ENCODE results near the gene SEMA5B.

The SEMA5B gene

DNA sequence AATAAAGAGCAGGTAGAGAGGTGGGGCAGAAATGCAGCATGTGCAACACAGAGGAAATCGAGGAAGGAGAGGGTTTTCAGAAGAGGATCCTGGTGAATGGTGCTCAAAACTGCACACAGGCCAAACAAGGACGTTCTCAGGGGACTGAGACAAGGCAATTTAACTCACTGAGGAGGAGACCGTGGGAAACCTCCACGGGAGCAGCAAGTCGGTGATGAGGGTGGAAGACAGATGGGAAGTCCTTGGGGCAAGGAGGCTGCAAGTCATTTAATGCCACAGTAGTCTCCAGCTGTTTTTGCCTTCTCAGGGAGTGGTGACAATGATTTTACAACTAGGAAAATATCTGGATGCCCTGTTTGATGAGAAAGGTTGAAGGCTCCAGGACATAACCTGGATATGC lies 27.8 kb upstream of the SEMA5B start:
- H2BK15ac ChIP-seq (ENCODE audit: low read length) = no peak overlapping the region
- no peak overlapping the region for H3K14ac ChIP-seq (ENCODE audit: low read length)
- H3K36me3 ChIP-seq (replicated peaks in 1 of 2; ENCODE audit: control insufficient read depth in 2 of 2, insufficient read depth in 2 of 2, low read length in 2 of 2) = no peaks in the 10 kb centered on the region
- H2AK5ac ChIP-seq (ENCODE audit: low read depth, low read length) = no peak overlapping the region
- H2BK120ac ChIP-seq (ENCODE audit: low read depth, low read length) = no peak overlapping the region
- no peak overlapping the region for H2AFZ ChIP-seq (ENCODE audit: low read length)
- no peak overlapping the region for H3K18ac ChIP-seq (ENCODE audit: low read length)
- no peak overlapping the region for H3K23ac ChIP-seq (ENCODE audit: low read depth, low read length, poor library complexity)
- no peaks in the 10 kb centered on the region for H3K79me1 ChIP-seq (ENCODE audit: low read depth, low read length)
- no peak overlapping the region for H3K9ac ChIP-seq (ENCODE audit: low read depth, low read length, poor library complexity)
- H3K4me1 ChIP-seq (ENCODE audit: control insufficient read depth in 2 of 2, insufficient read depth in 1 of 2, low read depth in 1 of 2, low read length in 2 of 2) = peaks cover 1 to 2% of the 10 kb centered on the region in 2 donors
- no peak overlapping the region for H3K4me2 ChIP-seq (ENCODE audit: insufficient read depth, low read length, poor library complexity, severe bottlenecking)
- H3K27me3 ChIP-seq (ENCODE audit: control insufficient read depth in 3 of 3, insufficient read depth in 3 of 3, low read depth in 1 of 3, low read length in 3 of 3) = peaks cover 0 to 3% (median 0%) of the 10 kb centered on the region in 3 experiments
- H4K91ac ChIP-seq (ENCODE audit: low read depth, low read length, poor library complexity) = no peak overlapping the region
- no CpG with 5 or more reads among the region's 5 CpGs for WGBS, 2 donors (ENCODE audit: extremely low coverage in 2 of 2, insufficient read length in 2 of 2, insufficient replicate concordance in 1 of 2)
- H3K27ac ChIP-seq (replicated peaks; ENCODE audit: low read length) = no peak overlapping the region
- H3K9me3 ChIP-seq (replicated peaks in 1 of 2; ENCODE audit: control insufficient read depth in 2 of 2, insufficient read depth in 1 of 2, low read depth in 1 of 2, low read length in 2 of 2) = no peaks in the 10 kb centered on the region
- no peak overlapping the region for H3K4ac ChIP-seq (ENCODE audit: low read length)
- H2BK12ac ChIP-seq (ENCODE audit: low read length) = no peak overlapping the region
- DNase-seq (ENCODE audit: low spot score) = no peak
- no peak overlapping the region for H4K8ac ChIP-seq (ENCODE audit: low read depth, low read length)
- H2BK5ac ChIP-seq (ENCODE audit: low read length) = no peak overlapping the region
- no peak overlapping the region for H3K4me3 ChIP-seq (ENCODE audit: low read length in 2 of 2)

DNA sequence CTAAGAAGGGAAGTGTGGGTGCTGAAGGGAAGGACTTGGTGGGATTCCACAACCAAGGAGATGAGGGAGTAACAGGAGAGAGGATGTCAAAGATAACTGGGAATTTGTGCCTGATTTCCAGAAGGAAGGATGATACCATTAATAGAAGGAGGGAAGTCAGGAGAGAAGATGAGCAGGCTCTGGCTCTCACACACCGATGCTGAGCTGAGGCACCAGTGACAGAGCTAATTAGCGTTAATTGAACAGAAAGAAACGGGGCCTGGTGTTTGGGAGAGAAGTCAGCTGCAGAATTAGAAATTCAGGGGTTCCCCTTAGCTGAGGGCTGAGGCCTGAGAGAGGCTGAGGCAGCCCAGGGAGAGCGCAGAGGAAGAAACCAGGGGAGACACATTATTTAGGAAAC lies 27.4 kb upstream of the SEMA5B start:
- no peak overlapping the region for H2BK15ac ChIP-seq (ENCODE audit: low read length)
- H3K27ac ChIP-seq (replicated peaks; ENCODE audit: low read length) = no peak overlapping the region
- no peak overlapping the region for H3K4me3 ChIP-seq (ENCODE audit: low read length in 2 of 2)
- H2AK5ac ChIP-seq (ENCODE audit: low read depth, low read length) = no peak overlapping the region
- no peaks in the 10 kb centered on the region for H3K79me1 ChIP-seq (ENCODE audit: low read depth, low read length)
- H2AFZ ChIP-seq (ENCODE audit: low read length) = peak overlapping the region; percentile 59
- H3K4ac ChIP-seq (ENCODE audit: low read length) = no peak overlapping the region
- no peak for DNase-seq (ENCODE audit: low spot score)
- peaks cover 0 to 3% (median 0%) of the 10 kb centered on the region in 3 experiments for H3K27me3 ChIP-seq (ENCODE audit: control insufficient read depth in 3 of 3, insufficient read depth in 3 of 3, low read depth in 1 of 3, low read length in 3 of 3)
- no peak overlapping the region for H3K18ac ChIP-seq (ENCODE audit: low read length)
- no peak overlapping the region for H2BK12ac ChIP-seq (ENCODE audit: low read length)
- no CpG with 5 or more reads among the region's 4 CpGs for WGBS, 2 donors (ENCODE audit: extremely low coverage in 2 of 2, insufficient read length in 2 of 2, insufficient replicate concordance in 1 of 2)
- H2BK5ac ChIP-seq (ENCODE audit: low read length) = no peak overlapping the region
- H3K4me2 ChIP-seq (ENCODE audit: insufficient read depth, low read length, poor library complexity, severe bottlenecking) = no peak overlapping the region
- no peak overlapping the region for H4K91ac ChIP-seq (ENCODE audit: low read depth, low read length, poor library complexity)
- no peaks in the 10 kb centered on the region for H3K36me3 ChIP-seq (replicated peaks in 1 of 2; ENCODE audit: control insufficient read depth in 2 of 2, insufficient read depth in 2 of 2, low read length in 2 of 2)
- H3K4me1 ChIP-seq (ENCODE audit: control insufficient read depth in 2 of 2, insufficient read depth in 1 of 2, low read depth in 1 of 2, low read length in 2 of 2) = peaks cover 2% of the 10 kb centered on the region in 2 donors
- no peak overlapping the region for H3K14ac ChIP-seq (ENCODE audit: low read length)
- no peak overlapping the region for H4K8ac ChIP-seq (ENCODE audit: low read depth, low read length)
- no peak overlapping the region for H2BK120ac ChIP-seq (ENCODE audit: low read depth, low read length)
- H3K9me3 ChIP-seq (replicated peaks in 1 of 2; ENCODE audit: control insufficient read depth in 2 of 2, insufficient read depth in 1 of 2, low read depth in 1 of 2, low read length in 2 of 2) = no peaks in the 10 kb centered on the region
- no peak overlapping the region for H3K9ac ChIP-seq (ENCODE audit: low read depth, low read length, poor library complexity)
- H3K23ac ChIP-seq (ENCODE audit: low read depth, low read length, poor library complexity) = no peak overlapping the region

DNA sequence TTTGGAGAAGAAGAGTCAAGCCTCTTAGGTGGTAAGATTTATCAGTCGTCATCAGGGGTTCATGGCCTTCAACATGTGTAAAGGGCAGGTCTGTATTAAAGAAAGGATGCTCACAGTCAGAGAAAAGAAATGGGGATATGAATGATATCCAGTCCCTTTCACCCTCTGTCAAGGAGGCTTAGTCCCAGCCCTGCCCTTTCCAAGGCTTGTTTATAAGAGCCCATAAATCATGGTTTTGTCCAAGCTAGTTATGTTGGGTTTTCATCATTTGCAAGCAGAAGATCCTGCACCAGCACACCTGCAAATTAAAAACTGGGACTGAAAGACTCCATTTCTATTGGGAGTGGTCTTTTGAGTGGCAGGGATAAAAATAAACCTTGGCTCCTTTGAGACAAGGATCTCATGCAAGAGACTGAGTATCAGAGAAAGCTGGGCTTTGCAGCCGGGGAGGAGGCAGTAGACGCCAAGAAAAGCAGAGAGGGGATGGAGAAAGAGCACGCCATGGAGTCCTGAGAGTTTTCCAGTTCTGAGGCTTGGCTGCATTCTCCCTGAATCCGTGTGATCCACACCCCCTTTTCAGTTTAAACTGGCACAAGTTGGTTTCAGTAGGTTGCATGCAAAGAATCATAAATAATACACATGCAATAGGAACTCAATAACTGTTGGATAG lies 26.7 kb upstream of the SEMA5B start:
- no peak for DNase-seq (ENCODE audit: low spot score)
- Histone ChIP-seq H3K4me1 (ENCODE audit: control insufficient read depth in 2 of 2, insufficient read depth in 1 of 2, low read depth in 1 of 2, low read length in 2 of 2) (peaks cover 2% of the 10 kb centered on the region in 2 donors), H3K18ac (ENCODE audit: low read length) (no peak overlapping the region), H2BK5ac (ENCODE audit: low read length) (no peak overlapping the region), H3K14ac (ENCODE audit: low read length) (no peak overlapping the region), H3K23ac (ENCODE audit: low read depth, low read length, poor library complexity) (no peak overlapping the region), H3K36me3 (replicated peaks in 1 of 2; ENCODE audit: control insufficient read depth in 2 of 2, insufficient read depth in 2 of 2, low read length in 2 of 2) (no peaks in the 10 kb centered on the region), H2BK12ac (ENCODE audit: low read length) (no peak overlapping the region), H4K91ac (ENCODE audit: low read depth, low read length, poor library complexity) (no peak overlapping the region), H2BK15ac (ENCODE audit: low read length) (no peak overlapping the region), H3K4me2 (ENCODE audit: insufficient read depth, low read length, poor library complexity, severe bottlenecking) (no peak overlapping the region), H3K79me1 (ENCODE audit: low read depth, low read length) (no peaks in the 10 kb centered on the region), H2AFZ (ENCODE audit: low read length) (peak overlapping the region; percentile 59), H3K4ac (ENCODE audit: low read length) (no peak overlapping the region), H2AK5ac (ENCODE audit: low read depth, low read length) (no peak overlapping the region), H3K9ac (ENCODE audit: low read depth, low read length, poor library complexity) (no peak overlapping the region), H2BK120ac (ENCODE audit: low read depth, low read length) (no peak overlapping the region), H3K27ac (replicated peaks; ENCODE audit: low read length) (no peak overlapping the region), H4K8ac (ENCODE audit: low read depth, low read length) (no peak overlapping the region), H3K9me3 (replicated peaks in 1 of 2; ENCODE audit: control insufficient read depth in 2 of 2, insufficient read depth in 1 of 2, low read depth in 1 of 2, low read length in 2 of 2) (no peaks in the 10 kb centered on the region), H3K4me3 (ENCODE audit: low read length in 2 of 2) (no peak overlapping the region), H3K27me3 (ENCODE audit: control insufficient read depth in 3 of 3, insufficient read depth in 3 of 3, low read depth in 1 of 3, low read length in 3 of 3) (peaks cover 0 to 3% (median 0%) of the 10 kb centered on the region in 3 experiments)
- WGBS, 2 donors (ENCODE audit: extremely low coverage in 2 of 2, insufficient read length in 2 of 2, insufficient replicate concordance in 1 of 2) = no CpG with 5 or more reads among the region's 5 CpGs

DNA sequence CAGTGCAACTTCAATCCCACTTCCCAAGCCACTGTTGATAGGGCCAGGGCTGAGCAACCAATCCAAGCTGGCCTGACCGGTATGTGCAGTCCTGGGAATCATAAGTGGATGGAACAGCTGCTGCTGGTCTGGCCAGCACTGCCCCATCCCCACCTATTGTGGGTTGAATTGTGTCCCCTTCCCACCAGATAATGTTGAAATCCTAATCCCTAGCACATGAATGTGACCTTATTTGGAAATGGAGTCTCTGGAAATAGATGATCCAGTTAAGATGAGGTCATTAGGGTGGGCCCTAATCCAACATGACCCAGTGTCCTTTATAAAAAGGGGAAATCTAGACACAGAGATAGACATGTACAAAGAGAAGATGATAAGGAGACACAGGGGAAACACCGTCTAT lies 25.5 kb upstream of the SEMA5B start:
- no peak for DNase-seq (ENCODE audit: low spot score)
- no peak overlapping the region for H3K23ac ChIP-seq (ENCODE audit: low read depth, low read length, poor library complexity)
- no peak overlapping the region for H2AFZ ChIP-seq (ENCODE audit: low read length)
- no CpG with 5 or more reads among the region's 2 CpGs for WGBS, 2 donors (ENCODE audit: extremely low coverage in 2 of 2, insufficient read length in 2 of 2, insufficient replicate concordance in 1 of 2)
- H4K91ac ChIP-seq (ENCODE audit: low read depth, low read length, poor library complexity) = no peak overlapping the region
- H3K4me1 ChIP-seq (ENCODE audit: control insufficient read depth in 2 of 2, insufficient read depth in 1 of 2, low read depth in 1 of 2, low read length in 2 of 2) = peaks cover 2% of the 10 kb centered on the region in 2 donors
- no peak overlapping the region for H4K8ac ChIP-seq (ENCODE audit: low read depth, low read length)
- no peaks in the 10 kb centered on the region for H3K9me3 ChIP-seq (replicated peaks in 1 of 2; ENCODE audit: control insufficient read depth in 2 of 2, insufficient read depth in 1 of 2, low read depth in 1 of 2, low read length in 2 of 2)
- no peaks in the 10 kb centered on the region for H3K79me1 ChIP-seq (ENCODE audit: low read depth, low read length)
- H3K9ac ChIP-seq (ENCODE audit: low read depth, low read length, poor library complexity) = no peak overlapping the region
- no peak overlapping the region for H3K4me3 ChIP-seq (ENCODE audit: low read length in 2 of 2)
- no peak overlapping the region for H3K14ac ChIP-seq (ENCODE audit: low read length)
- H2AK5ac ChIP-seq (ENCODE audit: low read depth, low read length) = no peak overlapping the region
- peaks cover 0 to 3% (median 0%) of the 10 kb centered on the region in 3 experiments for H3K27me3 ChIP-seq (ENCODE audit: control insufficient read depth in 3 of 3, insufficient read depth in 3 of 3, low read depth in 1 of 3, low read length in 3 of 3)
- H3K18ac ChIP-seq (ENCODE audit: low read length) = no peak overlapping the region
- no peak overlapping the region for H3K27ac ChIP-seq (replicated peaks; ENCODE audit: low read length)
- no peak overlapping the region for H3K4me2 ChIP-seq (ENCODE audit: insufficient read depth, low read length, poor library complexity, severe bottlenecking)
- no peak overlapping the region for H2BK15ac ChIP-seq (ENCODE audit: low read length)
- H2BK120ac ChIP-seq (ENCODE audit: low read depth, low read length) = no peak overlapping the region
- no peaks in the 10 kb centered on the region for H3K36me3 ChIP-seq (replicated peaks in 1 of 2; ENCODE audit: control insufficient read depth in 2 of 2, insufficient read depth in 2 of 2, low read length in 2 of 2)
- no peak overlapping the region for H3K4ac ChIP-seq (ENCODE audit: low read length)
- no peak overlapping the region for H2BK5ac ChIP-seq (ENCODE audit: low read length)
- H2BK12ac ChIP-seq (ENCODE audit: low read length) = no peak overlapping the region

Measured in neuronal stem cell (in vitro differentiated cells).